22Rv1 (cell line): Measurements from ENCODE around the gene USP53.

Experiments used
- ZFX ChIP-seq: fragments of 450-650 bp; IDR thresholded peaks from 2 replicates; pipeline ENCODE4 v1.6.1; 2017; ENCODE audit warnings: antibody characterized with exemption, borderline replicate concordance
- TF ChIP-seq, protein P1 (sequence below): fragments of 450-650 bp; IDR thresholded peaks from 2 replicates; pipeline ENCODE4 v1.5.1; 2017; ENCODE audit warnings: mild to moderate bottlenecking

DNA sequence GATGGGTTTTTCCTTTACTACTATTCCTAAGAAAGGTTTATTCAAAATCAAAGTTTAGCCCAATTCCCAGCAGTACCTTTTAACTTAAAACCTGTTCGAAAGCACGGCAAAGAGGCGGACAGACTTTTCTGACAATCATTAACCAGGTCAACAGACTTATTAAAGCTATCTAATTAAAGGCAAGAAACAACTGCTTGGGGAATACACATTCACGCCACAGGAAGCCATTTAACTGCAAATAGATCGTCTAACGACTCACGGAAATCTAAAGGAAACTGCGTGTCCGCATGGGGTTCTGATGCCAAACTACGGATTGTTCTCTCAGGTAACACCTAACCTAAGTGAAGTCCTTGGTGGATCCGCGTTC is 663 bp upstream of the USP53 start:
- TF ChIP-seq, protein P1, sequence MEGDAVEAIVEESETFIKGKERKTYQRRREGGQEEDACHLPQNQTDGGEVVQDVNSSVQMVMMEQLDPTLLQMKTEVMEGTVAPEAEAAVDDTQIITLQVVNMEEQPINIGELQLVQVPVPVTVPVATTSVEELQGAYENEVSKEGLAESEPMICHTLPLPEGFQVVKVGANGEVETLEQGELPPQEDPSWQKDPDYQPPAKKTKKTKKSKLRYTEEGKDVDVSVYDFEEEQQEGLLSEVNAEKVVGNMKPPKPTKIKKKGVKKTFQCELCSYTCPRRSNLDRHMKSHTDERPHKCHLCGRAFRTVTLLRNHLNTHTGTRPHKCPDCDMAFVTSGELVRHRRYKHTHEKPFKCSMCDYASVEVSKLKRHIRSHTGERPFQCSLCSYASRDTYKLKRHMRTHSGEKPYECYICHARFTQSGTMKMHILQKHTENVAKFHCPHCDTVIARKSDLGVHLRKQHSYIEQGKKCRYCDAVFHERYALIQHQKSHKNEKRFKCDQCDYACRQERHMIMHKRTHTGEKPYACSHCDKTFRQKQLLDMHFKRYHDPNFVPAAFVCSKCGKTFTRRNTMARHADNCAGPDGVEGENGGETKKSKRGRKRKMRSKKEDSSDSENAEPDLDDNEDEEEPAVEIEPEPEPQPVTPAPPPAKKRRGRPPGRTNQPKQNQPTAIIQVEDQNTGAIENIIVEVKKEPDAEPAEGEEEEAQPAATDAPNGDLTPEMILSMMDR, result no peak
- no peak for TF ChIP-seq ZFX
